Epithelial cell of prostate (primary cell): ENCODE results near the gene CDYL.

Experiments
- DNase-seq: peaks from one replicate; pipeline ENCODE4 v3.0.0-alpha.2; 2011; ENCODE audit warnings: low read depth, low spot score
- H3K27ac ChIP-seq: fragments of 450-650 bp; 2 replicates; pipeline ENCODE4 v1.5.1; 2017; ENCODE audit warnings: mild to moderate bottlenecking

The CDYL gene

GRCh38 chr6:4947716-4948115 lies 171.5 kb downstream of the CDYL start:
- DNase-seq, result no peak
- no peak overlapping the region for H3K27ac ChIP-seq

DNA sequence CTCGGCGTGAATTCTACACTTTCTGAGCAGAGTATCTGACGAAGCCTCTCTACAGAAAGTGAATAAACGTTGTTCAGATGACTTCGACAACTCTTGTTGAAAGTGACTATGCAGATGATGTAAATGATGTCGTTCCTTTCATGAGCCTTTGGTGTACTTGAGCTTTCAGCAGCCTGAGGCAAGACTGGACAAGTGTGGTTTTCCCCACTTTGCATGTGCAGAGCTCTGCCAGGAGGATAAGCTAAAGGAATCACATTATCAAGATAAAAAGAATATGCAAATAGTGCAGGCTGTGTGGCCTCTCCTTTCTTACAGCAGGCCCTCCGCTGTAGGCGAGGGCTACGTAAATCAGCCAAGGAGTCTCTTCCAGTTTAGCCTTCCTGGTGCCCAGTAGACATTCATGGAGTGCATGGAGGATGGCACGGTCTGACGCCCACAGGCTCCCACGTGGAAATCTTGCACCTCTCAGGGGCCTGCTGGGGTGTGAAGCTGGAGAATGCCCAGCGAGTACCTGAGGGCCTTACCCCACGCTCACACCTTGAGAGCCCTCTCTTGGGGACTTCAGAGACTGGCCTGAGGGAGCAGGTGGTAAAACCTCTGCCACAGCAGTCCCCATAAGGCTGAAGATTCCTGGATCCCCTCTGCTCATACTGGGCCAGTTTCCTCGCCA lies 172.7 kb downstream of the CDYL start:
- no peak overlapping the region for H3K27ac ChIP-seq
- DNase-seq, result no peak

DNA sequence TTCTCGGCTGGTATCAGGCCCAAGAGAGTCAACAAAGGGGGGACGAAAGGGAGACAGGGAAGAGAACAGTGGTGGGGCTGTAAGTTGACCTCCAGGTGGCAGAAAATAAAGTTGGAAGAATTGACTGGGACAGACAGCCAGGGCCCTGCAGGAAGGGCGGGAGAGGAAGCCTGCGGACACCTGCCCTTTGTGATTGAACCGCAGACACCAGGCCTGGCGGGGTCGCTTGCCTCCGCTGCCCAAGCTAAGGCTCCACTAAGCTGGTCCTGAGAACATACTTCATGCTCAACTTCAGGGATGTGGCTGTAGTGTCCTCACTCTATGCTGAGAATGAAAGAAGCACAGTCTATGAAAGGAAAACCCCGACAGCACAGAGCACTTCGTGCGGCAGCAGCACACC lies 173.9 kb downstream of the CDYL start:
- H3K27ac ChIP-seq, result no peak overlapping the region
- no peak for DNase-seq

- no peak for DNase-seq
- H3K27ac ChIP-seq, result no peak overlapping the region
Observed at GRCh38 chr6:4950836-4951533, 174.8 kb downstream of the CDYL start.

GRCh38 chr6:4953440-4953839 lies 177.2 kb downstream of the CDYL start:
- no peak for DNase-seq
- H3K27ac ChIP-seq, result no peak overlapping the region

GRCh38 chr6:4956625-4957024 lies 180.4 kb downstream of the CDYL start:
- no peak overlapping the region for H3K27ac ChIP-seq
- no peak for DNase-seq

DNA sequence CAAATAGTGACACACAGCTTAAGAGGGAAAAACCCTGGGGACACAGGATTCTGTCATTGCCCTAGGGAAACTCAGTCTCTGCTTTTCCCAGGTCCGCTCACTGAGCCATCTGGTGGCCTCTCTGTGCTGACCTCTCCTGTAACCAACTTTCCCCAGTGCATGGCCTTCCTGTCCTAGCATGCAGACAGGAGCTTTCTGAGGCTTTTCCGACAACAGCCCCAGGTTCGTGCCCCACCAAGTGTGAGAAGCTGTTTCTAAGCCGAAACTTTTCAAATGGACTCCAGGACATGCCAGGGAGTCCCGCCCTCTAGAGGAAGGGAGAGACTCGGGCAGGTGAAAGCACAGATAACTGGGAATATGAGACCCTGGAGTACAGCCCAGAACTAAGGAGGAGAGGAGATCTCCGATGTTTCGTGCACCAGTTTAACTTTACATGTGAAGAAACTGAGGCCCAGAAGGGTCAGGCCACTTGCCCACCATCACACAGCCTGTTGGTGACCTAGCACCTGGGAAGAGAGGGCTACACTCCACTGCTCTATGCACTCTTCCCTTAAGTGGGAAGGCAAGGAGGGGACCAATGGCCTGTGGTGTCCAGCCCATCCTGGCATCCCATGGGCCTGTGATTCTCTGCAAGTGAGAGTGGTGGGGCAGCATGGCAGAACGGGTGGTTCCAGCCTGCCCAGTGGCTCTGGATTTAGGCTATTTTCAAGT lies 181.5 kb downstream of the CDYL start:
- DNase-seq, result no peak
- H3K27ac ChIP-seq, result no peak overlapping the region

DNA sequence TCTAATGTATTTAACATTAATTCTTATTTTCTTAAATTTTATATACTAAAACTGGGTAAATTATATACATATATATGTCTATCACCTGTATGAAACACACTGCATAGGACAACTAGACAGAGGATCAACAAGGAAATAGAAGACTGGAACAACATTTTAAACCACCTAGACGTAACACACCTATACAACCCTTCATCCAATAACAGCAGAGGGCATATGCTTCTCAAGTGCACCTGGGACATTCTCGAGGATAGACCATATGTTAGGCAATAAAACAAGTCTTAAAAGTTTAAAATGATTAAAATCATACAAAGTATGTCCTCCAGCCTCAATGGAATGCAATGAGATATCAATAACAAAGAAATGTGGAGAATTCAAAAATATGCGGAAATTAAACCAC lies 182.4 kb downstream of the CDYL start:
- no peak for DNase-seq
- no peak overlapping the region for H3K27ac ChIP-seq

- DNase-seq, result no peak
- H3K27ac ChIP-seq, result no peak overlapping the region
Observed at GRCh38 chr6:4961322-4962168, 185.3 kb downstream of the CDYL start.

GRCh38 chr6:4962905-4963304 lies 186.7 kb downstream of the CDYL start:
- no peak overlapping the region for H3K27ac ChIP-seq
- no peak for DNase-seq

GRCh38 chr6:4964675-4965561 lies 188.7 kb downstream of the CDYL start:
- no peak for DNase-seq
- H3K27ac ChIP-seq, result no peak overlapping the region

- no peak for DNase-seq
- H3K27ac ChIP-seq, result no peak overlapping the region
Observed at GRCh38 chr6:4965562-4966389, 189.6 kb downstream of the CDYL start.

DNA sequence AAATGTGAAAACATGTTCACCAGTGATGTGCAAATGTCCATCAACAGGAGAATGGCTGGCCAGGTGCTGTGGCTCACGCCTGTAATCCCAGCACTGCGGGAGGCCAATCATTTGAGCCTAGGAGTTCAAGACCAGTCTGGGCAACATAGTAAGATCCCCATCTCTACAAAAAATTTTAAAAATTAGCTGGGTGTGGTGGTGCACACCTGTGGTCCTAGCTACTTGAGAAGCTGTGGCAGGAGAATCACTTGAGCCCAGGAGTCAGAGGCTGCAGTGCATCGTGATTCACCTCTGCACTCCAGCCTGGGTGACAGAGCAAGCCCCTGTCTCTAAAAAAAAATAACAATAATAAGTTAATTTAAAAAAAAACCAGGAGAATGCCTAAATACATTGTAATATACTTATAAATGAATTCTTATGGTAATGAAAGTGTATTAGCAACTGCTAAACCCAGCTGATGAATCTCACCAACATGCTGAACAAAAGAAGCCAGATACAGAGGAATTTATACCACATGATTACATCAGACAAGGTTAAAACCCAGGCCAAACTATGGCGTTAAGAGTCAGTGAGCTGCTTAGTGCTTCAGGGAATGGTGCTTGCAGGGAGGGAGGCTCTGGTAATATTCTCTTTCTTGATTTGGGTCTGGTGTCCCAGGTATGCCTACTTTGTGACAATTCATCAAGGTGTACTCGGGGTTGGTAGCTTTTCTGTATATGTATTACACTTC lies 191.3 kb downstream of the CDYL start:
- H3K27ac ChIP-seq, result no peak overlapping the region
- no peak for DNase-seq

DNA sequence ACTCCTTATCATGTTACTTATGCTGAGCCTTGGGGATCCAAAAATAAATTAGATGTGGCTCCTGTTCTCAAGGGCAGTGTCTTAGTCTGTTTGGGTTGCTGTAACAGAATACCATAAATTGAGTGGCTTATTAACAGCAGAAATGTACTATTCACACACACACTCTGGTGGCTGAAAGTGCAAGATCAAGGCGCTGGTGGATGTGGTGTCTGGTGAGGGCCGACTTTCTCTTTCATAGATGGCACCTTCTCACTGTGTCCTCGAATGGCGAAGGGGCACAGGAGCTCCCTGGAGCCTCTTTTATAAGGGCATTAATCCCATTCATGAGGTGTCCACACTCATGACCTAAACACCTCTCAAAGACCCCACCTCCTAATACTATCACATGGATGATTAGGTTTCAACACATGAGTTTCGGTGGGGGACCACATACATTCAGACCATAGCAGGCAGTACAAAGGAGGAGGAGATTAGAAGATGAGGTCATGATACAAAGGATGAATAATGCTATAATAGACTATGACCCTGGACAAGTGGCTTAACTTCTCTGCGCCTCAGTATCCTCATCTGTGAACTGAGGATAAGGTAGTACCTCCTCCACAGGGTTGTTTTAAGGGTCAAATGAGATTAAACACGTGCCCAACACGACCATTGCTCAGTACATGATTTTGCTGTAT lies 193.5 kb downstream of the CDYL start:
- DNase-seq, result no peak
- no peak overlapping the region for H3K27ac ChIP-seq

DNA sequence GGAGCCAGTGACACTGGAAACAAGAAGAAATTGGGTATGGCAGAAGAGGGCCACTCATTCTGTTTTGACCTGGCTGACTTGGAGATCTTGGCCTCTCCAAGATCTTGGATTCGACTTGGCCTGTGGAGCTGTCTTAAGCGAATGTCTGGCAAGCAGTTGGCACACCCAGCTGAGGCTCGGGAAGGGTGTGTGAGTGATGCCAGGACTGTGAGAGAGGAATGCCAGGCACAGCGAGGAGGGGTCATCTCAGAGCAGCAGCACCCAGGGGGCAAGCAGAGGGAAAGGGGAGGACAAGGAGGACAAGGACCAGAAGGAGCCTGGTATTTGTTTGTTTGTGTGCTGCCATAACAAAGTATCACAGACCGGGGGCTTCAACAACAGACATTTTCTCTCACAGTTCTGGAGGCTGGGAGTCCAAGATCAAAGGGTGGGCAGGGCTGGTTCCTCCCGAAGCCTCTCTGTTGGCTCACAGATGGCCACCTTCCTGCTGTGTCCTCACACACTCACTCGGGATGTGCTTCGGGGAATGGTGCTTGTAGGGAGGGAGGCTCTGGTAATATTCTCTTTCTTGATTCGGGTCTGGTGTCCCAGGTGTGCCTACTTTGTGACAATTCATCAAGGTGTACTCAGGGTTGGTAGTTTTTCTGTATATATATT lies 194.7 kb downstream of the CDYL start:
- H3K27ac ChIP-seq, result no peak overlapping the region
- no peak for DNase-seq

DNA sequence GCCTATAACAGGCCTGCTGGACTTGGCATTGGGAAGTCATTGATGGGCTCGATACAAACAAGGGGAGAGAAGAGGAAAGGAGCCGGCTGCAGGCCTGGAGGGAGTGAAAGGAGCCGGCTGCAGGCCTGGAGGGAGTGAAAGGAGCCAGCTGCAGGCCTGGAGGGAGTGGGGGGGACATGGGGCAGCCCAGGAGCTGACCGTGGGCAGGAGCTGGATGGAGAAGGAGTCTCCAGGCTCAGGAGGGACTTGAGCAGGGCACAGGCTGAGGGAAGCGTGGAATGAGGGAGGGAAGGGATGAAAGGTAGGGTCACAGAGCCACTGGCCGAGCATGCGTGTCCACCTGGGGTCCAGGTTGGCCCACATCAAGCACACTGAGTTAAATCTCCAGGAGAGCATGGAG lies 195.6 kb downstream of the CDYL start:
- DNase-seq, result no peak
- no peak overlapping the region for H3K27ac ChIP-seq

GRCh38 chr6:4972438-4972837 lies 196.2 kb downstream of the CDYL start:
- no peak for DNase-seq
- no peak overlapping the region for H3K27ac ChIP-seq
